HG02763 (cell line): ENCODE measurements around the gene RIPPLY1.

ENCODE experiments used
- ATAC-seq: cut with Tn5 transposase; IDR thresholded peaks from one replicate; pipeline ENCODE4 v1.9.1; 2021; ENCODE audit warnings: mild to moderate bottlenecking, moderate library complexity; ENCODE audit not compliant: unreplicated experiment

The RIPPLY1 gene

GRCh38 chrX:106903291-106903824, at the start of gene RIPPLY1:
Gene RIPPLY1 (minus strand): TSS chrX:106903341. CDS start chrX:106903287, 54 bp downstream.
- ATAC-seq, result no peak

- no peak for ATAC-seq
Observed at GRCh38 chrX:106952538-106952937, 49.4 kb upstream of the RIPPLY1 start.

- ATAC-seq, result no peak
Observed at GRCh38 chrX:106952089-106952488, 48.9 kb upstream of the RIPPLY1 start.

- ATAC-seq, result no peak
Observed at GRCh38 chrX:106951230-106951629, 48.1 kb upstream of the RIPPLY1 start.

GRCh38 chrX:106950381-106950780, 47.2 kb upstream of the RIPPLY1 start:
- no peak for ATAC-seq

- ATAC-seq, result no peak
Observed at GRCh38 chrX:106949366-106949765, 46.2 kb upstream of the RIPPLY1 start.

GRCh38 chrX:106948641-106949040, 45.5 kb upstream of the RIPPLY1 start:
- ATAC-seq, result no peak

GRCh38 chrX:106946464-106946863, 43.3 kb upstream of the RIPPLY1 start:
- ATAC-seq, result no peak

- no peak for ATAC-seq
Observed at GRCh38 chrX:106940068-106940467, 36.9 kb upstream of the RIPPLY1 start.

- ATAC-seq, result no peak
Observed at GRCh38 chrX:106939566-106939965, 36.4 kb upstream of the RIPPLY1 start.

GRCh38 chrX:106936246-106936645, 33.1 kb upstream of the RIPPLY1 start:
- ATAC-seq, result no peak

- no peak for ATAC-seq
Observed at GRCh38 chrX:106935175-106935574, 32.0 kb upstream of the RIPPLY1 start.

- ATAC-seq, result no peak
Observed at GRCh38 chrX:106933538-106933961, 30.4 kb upstream of the RIPPLY1 start.

GRCh38 chrX:106932960-106933537, 29.9 kb upstream of the RIPPLY1 start:
- ATAC-seq, result no peak

- ATAC-seq, result no peak
Observed at GRCh38 chrX:106932492-106932923, 29.4 kb upstream of the RIPPLY1 start.

- no peak for ATAC-seq
Observed at GRCh38 chrX:106931831-106932491, 28.8 kb upstream of the RIPPLY1 start.

GRCh38 chrX:106928227-106928626, 25.1 kb upstream of the RIPPLY1 start:
- no peak for ATAC-seq

GRCh38 chrX:106927700-106928099, 24.6 kb upstream of the RIPPLY1 start:
- no peak for ATAC-seq

- ATAC-seq, result no peak
Observed at GRCh38 chrX:106927023-106927422, 23.9 kb upstream of the RIPPLY1 start.

- ATAC-seq, result no peak
Observed at GRCh38 chrX:106921637-106922036, 18.5 kb upstream of the RIPPLY1 start.

- ATAC-seq, result no peak
Observed at GRCh38 chrX:106919932-106920452, 16.9 kb upstream of the RIPPLY1 start, which contains the start of gene CLDN2. Gene CLDN2 (plus strand): TSS chrX:106920402. CDS start chrX:106928229, 7,827 bp downstream.
